Measurements from ENCODE around the gene PDE8B.

- TF ChIP-seq, protein P1, sequence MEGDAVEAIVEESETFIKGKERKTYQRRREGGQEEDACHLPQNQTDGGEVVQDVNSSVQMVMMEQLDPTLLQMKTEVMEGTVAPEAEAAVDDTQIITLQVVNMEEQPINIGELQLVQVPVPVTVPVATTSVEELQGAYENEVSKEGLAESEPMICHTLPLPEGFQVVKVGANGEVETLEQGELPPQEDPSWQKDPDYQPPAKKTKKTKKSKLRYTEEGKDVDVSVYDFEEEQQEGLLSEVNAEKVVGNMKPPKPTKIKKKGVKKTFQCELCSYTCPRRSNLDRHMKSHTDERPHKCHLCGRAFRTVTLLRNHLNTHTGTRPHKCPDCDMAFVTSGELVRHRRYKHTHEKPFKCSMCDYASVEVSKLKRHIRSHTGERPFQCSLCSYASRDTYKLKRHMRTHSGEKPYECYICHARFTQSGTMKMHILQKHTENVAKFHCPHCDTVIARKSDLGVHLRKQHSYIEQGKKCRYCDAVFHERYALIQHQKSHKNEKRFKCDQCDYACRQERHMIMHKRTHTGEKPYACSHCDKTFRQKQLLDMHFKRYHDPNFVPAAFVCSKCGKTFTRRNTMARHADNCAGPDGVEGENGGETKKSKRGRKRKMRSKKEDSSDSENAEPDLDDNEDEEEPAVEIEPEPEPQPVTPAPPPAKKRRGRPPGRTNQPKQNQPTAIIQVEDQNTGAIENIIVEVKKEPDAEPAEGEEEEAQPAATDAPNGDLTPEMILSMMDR (IDR thresholded peaks at IDR 0.05 in 2 of 3, conservative IDR thresholded peaks at IDR 0.05 in 1 of 3; ENCODE audit: borderline replicate concordance in 1 of 3, insufficient read depth in 1 of 3, low read depth in 2 of 3, low read length in 2 of 3), result no peak
- no peak for TF ChIP-seq POLR2AphosphoS5 (IDR thresholded peaks at IDR 0.05; ENCODE audit: low read depth, low read length)
- TF ChIP-seq EZH2 (IDR thresholded peaks at IDR 0.05), result no peak
- no peak for TF ChIP-seq REST (IDR thresholded peaks at IDR 0.05; ENCODE audit: low read depth)
- no peak for TF ChIP-seq POLR2A (IDR thresholded peaks at IDR 0.05; ENCODE audit: borderline replicate concordance, extremely low read depth, insufficient read depth, insufficient read length)
- TF ChIP-seq SIN3A (IDR thresholded peaks at IDR 0.05; ENCODE audit: low read depth), result no peak
These were observed 227.6 kb downstream of the PDE8B start for GRCh38 chr5:77438071-77438470.

Measured in HCT116 (cell line).